GM18526 (cell line): Measurements from ENCODE around the gene MLF1.

Source experiments
- POLR2A ChIP-seq: IDR thresholded peaks from 3 replicates; pipeline ENCODE4 v1.6.1; 2011; ENCODE audit not compliant: insufficient read length; ENCODE audit errors: extremely low read depth

Gene MLF1

DNA sequence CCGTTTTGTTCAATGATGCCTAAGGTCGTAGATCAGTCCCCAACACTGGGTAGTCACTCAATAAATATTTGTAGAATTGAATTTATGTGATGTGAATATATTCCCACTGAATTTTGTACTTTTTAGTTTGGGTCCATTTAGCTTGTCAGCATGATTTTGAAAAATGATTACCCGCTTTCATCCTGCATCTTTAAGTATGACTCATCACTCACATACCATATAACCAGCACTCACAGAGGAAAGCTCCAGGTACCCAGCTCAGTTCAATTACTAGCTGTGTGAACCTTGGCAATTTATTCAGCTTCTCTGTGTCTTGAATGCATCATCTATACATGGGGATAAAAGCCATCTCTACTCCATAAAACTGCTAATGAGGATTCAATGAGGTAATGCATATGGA lies 2.2 kb upstream of the MLF1 start:
- no peak for TF ChIP-seq POLR2A

GRCh38 chr3:158569794-158570193 lies 1.2 kb upstream of the MLF1 start:
- TF ChIP-seq POLR2A: no peak

DNA sequence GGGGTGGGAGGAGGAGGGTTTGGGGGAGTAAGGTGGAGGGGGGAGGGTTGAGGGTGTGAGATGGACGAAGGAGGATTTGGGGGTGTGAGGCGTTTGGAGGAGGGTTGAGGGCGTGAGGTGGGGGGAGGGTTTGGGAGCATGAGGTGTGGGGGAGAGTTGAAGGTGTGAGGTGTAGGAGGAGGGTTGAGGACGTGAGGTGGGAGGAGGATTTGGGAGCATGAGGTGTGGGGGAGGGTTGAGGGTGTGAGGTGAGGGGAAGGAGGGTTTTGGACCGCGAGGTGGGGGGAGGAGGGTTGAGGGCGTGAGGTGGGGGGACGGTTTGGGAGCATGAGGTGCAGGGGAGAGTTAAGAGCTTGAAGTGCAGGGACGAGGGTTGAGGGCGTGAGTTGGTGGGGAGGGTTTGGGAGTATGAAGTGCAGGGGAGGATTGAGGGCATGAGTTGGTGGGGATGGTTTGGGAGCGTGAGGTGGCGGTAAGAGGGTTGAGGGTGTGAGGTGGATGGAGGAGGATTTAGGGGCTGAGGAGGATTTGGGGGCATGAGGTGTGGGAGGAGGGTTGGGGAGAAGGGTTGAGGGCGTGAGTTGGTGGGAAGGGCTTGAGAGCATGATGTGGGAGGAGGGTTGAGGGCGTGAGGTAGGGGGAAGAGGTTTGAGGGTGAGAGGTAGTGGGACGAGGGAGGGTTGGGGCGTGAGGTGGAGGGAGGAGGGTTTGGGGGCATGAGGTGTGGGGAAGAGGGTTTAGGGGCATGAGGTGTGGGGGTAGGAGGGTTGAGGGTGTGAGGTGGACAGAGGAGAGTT lies 1.2 kb downstream of the MLF1 start:
- no peak for TF ChIP-seq POLR2A

- no peak for TF ChIP-seq POLR2A
These were observed 1.7 kb downstream of the MLF1 start for GRCh38 chr3:158572766-158573060.

DNA sequence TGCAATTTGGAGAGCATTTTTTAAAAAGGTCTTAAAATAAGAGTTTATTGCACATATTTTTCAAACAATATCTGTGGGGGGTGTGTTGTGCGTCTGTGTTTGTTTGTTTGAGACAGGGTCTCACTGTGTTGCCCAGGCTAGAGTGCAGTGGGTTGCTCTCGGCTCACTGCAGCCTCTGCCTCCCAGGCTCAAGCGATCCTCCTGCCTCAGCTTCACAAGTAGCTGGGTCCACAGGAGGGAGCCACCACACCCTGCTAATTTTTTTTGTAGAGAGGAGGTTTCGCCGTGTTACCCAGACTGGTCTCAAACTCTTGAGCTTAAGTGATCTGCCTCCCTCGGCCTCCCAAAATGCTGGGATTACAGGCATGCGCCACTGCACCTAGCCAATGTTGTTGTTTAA lies 2.7 kb downstream of the MLF1 start:
- TF ChIP-seq POLR2A: no peak

GRCh38 chr3:158574646-158575045 lies 3.7 kb downstream of the MLF1 start:
- TF ChIP-seq POLR2A: no peak

DNA sequence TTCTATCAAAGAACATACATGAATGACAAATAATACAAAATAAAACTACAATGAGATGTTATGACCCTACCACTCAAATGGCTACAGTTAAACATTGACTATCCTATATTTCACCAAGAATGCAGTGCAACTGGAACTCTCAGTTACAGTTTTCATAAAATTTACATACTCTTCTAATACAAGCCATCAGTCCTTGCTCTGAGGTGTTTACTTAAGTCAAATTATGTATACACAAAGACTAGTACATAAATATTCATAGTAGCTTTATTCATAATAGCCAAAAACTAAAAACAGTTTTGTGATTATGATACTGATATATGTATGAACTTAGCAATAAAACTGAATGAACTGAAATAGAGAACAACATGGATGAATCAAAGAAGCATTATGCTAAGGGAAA lies 19.2 kb downstream of the MLF1 start:
- no peak for TF ChIP-seq POLR2A

DNA sequence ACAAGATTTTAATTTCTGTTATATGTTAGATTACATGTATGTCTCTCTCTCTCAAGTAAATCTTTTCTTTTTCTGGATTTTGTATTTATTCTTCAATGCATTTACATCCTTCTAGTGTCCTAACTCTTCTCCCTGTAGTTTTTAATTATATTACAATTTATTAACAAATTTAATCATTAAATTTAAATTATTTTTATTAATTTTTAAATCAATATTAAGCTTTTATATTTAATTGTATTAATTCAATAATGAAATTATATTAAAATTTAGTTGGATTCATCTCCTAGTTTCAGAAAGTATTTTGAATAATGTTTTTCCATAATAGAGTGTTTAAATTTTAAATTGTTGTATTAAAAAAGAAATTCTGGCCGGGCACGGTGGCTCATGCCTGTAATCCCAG lies 29.8 kb downstream of the MLF1 start:
- no peak for TF ChIP-seq POLR2A

DNA sequence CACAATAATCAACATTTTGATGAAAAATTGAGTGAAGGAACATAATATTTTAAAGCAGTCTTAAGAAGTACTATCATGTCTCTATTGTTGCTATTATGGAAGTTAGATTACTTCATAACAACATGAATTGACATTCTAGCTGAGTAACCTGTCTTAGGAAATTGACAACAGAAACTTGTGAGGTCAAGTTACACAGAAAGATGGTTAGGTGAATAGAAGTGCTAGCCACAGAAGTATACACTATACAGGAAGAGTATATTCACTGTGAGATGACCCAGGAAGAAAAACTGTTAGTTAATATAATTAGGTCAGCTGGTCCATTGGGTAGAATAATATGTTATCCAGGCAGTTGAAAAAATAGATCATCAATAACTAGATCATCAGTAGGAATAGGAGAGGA lies 31.2 kb downstream of the MLF1 start:
- TF ChIP-seq POLR2A: no peak

DNA sequence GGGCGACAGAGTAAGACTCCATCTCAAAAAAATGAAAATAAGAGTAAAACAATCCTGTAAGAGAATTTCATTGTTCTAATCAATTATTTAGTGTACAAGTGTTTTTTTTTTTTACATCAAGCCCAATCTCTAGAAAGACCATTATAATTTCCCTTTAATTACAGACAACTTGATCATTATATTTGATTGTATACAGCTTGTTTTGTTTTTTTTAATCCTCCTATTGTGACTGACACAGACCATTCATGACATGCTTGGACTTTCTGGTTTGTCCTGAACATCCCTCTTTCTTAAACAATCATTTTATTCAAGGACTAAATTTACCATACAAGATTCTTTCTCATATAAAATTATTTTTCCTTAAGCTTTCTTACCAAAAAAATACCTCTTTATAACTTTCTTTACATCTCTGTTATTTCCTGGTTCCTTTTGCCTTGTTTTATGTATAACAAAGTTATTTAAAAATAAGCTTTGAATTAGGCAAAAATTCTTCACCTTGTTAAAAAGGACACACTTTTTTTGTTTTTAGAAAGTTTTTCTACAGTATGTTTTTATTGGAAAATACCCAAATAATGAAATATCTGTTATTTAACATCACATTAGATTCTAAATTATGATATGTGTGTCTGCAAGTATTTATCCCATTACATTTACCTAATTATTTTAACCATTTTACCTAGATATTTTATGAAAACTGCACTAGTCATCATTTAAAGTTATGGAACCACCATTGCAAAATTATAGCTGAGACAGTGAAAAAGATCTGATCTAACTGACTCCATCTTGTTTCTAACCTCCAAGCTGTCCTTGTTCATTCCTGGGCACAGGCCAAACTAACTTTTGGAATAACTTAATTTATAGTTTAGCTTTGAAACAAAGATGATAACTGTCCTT lies 47.2 kb downstream of the MLF1 start:
- no peak for TF ChIP-seq POLR2A

- TF ChIP-seq POLR2A: no peak
These were observed 54.9 kb downstream of the MLF1 start for GRCh38 chr3:158625881-158626280.

DNA sequence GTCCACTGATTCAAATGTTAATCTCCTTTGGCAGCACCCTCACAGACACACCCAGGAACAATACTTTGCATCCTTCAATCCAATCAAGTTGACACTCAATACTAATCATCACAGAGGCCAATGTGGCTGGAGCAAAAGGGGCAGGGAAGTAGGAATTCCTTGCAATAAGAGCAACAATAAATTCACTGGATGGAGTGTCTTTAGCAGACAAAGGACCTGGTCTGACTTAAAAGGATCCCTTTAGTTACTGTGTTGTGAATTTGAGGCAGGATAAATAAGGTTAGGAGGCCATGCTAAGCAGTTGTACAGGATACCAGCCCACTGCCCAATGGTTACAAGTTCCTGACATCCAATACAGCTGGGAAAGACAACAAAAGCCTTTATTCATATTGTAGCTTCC lies 61.0 kb downstream of the MLF1 start:
- TF ChIP-seq POLR2A: no peak

DNA sequence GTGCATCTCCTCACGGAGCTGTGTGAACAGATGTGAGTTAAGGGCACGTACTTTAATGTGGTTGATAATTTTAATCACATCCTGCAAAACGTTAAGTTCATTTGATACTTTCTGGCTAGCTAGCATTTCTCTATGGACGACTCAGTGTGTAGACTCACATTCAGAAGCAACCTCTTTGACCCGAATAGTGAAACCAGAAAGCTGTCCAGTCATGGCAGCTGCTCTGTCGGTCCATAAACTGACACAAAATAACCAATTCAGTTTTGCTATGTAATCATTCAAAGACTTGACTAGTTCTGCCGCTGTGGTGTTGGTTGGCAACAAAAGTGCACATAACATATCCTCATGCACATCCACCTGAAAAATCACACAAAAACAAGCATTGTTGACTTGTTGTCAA lies 69.7 kb downstream of the MLF1 start:
- TF ChIP-seq POLR2A: no peak

- no peak for TF ChIP-seq POLR2A
These were observed 71.0 kb downstream of the MLF1 start for GRCh38 chr3:158642005-158642404.

DNA sequence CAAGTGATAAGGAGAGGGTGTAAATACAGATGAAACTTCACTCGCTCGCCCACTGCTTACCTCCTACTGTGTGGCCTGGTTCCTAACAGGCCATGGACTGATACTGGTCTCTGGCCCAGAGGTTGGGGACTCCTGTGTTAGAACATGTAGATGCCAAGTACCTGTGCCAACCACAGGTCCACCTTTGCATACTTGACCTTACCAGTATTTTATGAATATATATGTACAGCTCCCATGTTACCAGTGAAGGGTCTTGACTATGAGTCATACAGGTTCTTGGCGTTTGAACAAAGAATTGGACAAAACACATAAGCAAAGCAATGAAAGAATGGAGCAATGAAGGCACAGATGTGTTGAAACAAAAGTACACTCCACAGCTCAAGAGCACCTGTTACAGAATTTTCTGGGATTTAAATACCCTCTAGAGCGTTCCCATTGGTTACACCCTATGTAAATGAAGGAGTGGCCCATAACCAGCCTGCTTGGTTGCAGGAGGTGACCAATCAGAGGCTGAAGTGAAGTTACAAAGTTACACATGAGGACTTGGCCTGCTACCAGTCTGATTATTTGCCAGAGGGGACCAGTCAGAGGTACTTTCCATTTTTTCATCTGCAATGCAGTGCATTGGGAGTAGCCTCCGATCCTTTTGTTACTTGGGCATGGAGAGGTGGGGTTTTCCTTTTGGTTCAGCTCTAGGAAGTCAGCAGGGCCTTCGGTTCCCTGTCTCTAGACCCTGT lies 71.6 kb downstream of the MLF1 start:
- no peak for TF ChIP-seq POLR2A
